GM21423 (cell line): Measurements from ENCODE around the gene CNOT3.

Experiments
- ATAC-seq: cut with Tn5 transposase; IDR thresholded peaks from one replicate; pipeline ENCODE4 v1.9.1; 2021; ENCODE audit warnings: mild to moderate bottlenecking, moderate library complexity; ENCODE audit not compliant: unreplicated experiment

CNOT3 gene

DNA sequence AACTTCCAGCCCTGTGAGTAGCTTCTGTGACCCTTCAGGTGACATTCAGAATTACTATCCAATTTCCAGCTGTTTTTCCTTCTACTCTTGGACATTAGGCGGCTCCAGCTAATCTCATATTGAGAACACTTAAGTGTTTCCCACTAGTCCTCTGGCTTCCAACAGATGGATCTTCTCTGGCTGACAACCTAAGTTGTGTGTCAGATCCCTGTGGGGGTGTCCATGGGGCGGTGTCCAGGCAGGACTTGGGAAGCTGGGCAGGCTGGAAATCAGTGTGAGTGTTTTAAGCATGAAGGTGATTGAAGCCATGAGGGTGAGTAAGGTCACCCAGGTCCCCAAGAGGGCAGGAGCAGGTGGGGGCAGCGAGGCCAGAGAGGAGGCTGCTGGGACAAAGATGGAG is 10.1 kb downstream of the CNOT3 start:
- ATAC-seq = no peak

DNA sequence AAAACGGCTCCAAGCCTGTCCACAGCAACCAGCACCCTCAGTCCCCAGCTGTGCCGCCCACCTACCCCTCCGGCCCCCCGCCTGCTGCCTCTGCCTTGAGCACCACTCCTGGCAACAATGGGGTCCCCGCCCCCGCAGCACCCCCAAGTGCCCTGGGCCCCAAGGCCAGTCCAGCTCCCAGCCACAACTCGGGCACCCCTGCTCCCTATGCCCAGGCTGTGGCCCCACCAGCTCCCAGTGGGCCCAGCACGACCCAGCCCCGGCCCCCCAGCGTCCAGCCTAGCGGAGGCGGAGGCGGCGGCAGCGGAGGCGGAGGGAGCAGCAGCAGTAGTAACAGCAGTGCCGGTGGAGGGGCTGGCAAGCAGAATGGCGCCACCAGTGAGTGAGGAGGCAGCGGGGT is 10.6 kb downstream of the CNOT3 start:
- ATAC-seq = no peak

DNA sequence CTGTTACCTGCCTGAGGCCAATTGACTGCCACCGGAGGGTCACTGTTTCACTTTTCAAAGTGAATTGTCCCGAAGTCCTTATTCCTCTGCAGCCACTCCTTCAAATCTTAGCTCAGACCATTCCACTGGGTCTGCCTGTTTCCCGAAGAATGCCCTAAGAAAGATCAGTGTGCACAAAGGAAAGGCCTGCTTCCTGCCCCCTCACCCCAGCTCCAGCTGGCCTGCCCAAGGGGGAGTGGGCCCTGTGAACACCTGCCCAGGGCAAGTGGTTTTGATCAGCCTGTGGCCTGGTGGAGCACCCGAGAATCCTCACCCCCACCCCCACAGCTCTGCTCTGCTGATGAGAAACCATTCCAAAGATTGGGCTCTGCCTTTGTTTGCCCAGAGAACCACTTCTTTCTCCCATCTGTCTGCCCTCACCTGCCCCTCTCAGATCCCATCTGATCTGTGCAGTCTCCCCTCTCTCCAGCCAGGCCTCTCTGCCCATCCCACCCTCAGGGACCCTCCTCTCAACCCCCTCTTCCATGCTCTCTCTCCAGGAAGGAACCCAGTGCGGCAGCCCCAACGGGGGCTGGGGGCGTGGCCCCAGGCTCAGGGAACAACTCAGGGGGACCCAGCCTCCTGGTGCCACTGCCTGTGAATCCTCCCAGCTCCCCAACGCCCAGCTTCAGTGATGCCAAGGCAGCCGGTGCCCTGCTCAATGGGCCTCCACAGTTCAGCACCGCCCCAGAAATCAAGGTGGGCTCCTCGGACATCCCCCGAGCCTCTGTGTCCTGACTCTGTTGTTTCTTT is 11.7 kb downstream of the CNOT3 start:
- ATAC-seq = no peak

DNA sequence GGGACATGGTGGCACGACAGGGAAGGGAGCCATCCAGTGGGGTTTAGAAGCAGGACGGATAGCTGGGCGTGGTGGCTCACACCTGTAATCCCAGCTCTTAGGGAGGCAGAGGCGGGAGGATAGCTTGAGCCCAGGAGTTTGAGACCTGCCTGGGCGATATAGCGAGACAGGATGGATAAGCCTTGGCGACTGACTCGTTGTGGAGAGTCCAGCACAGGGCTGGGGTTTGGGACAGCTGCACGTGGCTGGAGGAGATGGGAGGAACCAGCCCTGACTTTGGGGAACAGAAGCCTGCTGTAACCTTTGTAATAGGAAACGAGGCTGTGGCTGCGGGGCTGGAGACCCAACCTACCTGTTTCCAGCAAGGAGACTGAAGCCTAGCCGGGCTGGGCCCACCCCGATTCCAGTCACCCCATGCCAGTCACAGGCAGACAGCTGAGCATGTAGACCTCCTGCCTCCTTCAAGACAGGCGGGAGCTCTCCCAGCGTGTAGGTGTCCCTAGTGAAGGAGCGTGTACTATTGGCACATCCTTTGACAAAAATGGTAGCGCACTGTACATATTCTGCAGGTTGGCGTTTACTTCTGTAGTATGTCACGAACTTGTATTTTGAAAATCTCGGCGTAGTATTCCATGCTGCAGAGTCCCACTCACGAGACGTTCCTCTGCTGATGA is 13.9 kb downstream of the CNOT3 start:
- ATAC-seq = no peak

DNA sequence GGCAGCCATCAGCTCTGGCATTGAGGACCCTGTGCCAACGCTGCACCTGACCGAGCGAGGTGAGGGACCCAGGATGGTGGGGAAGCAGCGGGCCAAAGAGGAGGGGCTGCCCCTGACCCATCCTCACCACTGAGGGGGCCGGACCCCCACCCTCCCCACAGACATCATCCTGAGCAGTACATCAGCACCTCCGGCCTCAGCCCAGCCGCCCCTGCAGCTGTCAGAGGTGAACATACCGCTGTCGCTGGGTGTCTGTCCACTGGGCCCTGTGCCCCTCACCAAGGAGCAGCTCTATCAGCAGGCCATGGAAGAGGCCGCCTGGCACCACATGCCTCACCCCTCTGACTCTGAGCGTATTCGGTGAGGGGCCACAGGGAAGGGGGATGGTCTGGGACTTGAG is 14.7 kb downstream of the CNOT3 start:
- ATAC-seq = no peak

DNA sequence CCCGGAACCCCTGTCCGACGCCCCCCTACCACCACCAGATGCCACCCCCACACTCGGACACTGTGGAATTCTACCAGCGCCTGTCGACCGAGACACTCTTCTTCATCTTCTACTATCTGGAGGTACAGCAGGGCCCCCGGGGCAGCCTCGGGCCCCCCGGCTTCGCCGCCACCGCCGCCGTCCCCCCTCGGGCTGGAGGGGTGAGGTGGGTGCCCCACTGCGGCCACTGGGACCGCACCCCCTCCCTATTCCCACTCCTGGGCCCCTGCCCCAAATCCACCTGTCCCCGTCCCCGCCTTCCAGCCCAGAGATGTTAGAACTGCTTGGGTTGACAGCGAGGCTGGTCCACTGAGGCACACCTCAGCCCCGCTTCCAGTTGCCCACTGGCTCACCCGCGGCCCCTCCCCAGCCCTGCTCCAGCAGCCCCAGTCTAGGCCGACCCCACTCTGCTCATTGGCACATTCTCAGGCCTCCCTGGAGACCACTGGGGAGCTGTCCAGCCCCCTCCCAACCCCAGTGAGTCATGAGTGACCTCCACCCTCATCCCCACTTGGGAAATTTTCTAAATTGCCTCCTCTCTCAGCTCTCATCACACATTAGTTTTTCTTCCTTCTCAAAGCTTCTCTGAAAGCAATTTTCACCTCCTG is 15.4 kb downstream of the CNOT3 start:
- ATAC-seq = no peak

DNA sequence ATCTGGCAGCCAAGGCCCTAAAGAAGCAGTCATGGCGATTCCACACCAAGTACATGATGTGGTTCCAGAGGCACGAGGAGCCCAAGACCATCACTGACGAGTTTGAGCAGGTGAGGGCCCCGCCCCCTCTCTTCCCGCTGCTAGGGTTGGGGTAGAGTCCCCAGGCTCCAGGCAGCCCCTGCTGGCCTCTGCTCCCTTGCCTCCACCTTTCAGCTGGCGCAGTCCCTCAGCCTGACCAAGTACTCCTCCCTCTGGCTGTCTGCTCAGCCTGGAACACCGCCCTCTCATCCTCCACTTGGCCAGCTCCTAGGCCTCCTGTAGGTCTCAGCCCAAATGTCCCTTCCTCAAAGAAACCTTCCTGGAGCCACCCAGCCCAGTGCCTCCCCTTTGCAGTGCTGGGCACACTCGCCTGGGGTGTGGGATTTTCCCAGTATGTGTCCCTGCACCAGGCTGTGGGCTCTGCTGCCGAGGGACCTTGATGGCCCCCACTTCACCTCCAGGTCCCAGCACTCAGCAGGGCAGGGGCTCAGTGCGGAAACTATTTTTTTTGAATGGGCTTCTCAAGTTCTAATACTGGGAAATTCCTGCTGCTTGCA is 16.3 kb downstream of the CNOT3 start:
- ATAC-seq = no peak

DNA sequence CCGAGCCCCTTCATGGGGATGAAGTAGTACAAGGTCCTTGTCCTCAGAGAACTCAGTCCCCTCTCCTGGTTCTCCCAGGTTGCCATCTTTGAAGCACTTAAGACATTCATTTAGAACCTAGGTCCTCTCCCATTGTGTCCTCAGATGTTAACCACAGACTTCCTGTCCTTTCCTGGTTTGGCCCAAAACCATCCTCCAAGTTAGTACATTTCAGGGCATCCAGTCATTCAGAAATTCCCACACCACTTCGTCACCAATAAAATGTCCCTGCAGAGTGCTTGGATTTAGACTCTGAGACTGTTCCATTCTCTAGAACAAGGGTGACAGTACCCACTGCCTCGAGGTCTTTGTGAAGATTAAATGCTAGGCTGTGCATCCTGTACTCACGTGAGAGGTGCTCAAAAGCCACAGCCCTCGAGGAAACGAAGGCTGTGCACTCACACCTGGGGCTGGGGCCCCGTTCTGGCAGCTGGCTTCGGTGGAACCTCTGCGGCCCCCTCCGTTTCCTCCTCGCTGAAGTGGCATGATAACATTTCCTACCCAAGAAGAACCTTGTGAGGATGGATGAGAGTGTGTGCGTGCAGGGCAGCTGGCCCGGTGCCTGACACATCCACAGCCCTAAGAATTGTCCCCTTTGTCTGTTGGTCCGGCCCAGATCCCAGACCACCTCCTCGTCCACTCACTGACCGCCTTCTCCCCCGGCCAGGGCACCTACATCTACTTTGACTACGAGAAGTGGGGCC is 17.2 kb downstream of the CNOT3 start:
- ATAC-seq = no peak

DNA sequence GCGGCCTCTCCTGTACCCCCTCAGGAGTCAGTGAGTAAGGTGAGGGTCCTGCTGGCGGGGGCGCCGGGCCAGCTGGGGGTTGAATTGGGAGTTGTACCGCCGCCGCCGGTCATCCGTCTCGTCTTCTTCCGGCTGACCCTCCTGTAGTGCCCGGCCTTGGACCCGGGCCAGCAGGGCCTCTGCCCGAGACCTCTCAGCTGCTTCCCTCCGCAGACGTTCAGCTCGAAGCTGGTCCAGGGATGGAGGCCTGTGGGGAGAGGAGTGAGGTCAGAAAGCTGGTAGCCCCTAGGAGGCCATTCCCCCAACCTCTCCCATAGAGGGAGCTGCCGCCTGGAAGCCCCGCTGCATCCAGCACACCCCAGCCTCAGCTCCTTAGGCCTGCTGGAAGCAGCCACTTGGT is 18.1 kb downstream of the CNOT3 start:
- ATAC-seq = no peak

DNA sequence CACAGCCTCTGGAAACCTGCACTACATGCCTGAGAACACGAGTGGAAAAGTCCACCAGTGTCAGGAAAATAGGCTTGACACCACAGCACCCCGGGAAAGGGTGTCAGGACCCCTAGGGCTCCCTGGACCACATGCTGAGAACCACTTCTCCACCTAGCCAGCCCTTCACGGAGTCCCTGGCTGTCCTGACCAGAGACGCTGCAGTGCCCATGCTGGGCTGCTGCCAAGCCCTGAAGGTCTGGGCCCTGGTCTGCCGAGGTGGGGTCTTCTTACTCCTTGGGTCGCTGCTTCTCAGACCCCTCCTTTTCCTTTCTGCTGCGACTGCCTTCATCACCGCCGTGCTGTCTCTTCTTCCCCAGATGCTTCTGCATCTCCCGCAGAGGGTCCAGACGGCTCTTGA is 18.9 kb downstream of the CNOT3 start:
- no peak for ATAC-seq

DNA sequence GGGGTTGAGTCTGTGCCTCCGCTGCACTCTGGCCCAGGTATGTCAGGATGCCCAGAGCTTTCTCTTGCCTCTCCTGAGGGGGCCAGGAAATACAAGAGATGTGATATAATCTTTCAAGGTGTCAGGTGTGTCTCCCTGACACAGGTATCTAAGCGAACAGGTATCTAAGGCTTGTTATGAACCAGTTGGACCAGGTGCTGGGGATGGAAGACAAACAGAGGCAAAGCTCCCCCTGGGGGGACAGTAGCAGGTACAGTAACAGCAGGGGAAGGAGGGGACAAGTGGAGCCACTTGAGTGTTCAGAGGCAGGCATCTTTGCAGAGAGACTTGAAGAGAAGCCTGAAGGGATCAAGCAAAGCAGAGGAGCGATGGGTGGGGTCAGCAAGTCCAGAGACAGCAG is 19.4 kb downstream of the CNOT3 start:
- ATAC-seq = no peak

DNA sequence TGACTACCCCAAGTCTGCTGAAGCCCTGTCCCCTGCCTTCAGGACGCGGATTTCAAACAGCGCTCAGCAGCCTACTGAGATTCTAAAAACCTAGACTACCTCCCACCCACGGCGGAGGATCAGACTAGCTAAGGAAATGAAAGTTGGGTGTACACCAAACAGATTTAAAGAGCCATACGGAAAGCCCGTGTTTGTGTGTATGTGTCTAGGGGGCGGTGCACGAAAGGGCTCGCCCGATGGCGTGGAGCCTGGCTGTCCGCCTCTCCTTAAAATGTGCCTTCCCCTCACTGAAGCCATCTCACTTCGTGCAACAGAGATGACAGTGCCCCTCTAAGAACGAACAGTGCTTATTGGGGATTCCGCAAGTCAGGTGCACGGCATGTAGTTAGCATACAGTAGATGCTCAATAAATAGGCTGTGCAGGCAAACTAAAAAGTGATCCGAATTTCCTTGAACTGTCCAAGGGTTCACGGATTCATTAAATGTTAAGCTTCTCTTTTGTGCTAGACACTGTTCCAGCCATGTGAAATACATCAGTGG is 21.3 kb downstream of the CNOT3 start:
- no peak for ATAC-seq

DNA sequence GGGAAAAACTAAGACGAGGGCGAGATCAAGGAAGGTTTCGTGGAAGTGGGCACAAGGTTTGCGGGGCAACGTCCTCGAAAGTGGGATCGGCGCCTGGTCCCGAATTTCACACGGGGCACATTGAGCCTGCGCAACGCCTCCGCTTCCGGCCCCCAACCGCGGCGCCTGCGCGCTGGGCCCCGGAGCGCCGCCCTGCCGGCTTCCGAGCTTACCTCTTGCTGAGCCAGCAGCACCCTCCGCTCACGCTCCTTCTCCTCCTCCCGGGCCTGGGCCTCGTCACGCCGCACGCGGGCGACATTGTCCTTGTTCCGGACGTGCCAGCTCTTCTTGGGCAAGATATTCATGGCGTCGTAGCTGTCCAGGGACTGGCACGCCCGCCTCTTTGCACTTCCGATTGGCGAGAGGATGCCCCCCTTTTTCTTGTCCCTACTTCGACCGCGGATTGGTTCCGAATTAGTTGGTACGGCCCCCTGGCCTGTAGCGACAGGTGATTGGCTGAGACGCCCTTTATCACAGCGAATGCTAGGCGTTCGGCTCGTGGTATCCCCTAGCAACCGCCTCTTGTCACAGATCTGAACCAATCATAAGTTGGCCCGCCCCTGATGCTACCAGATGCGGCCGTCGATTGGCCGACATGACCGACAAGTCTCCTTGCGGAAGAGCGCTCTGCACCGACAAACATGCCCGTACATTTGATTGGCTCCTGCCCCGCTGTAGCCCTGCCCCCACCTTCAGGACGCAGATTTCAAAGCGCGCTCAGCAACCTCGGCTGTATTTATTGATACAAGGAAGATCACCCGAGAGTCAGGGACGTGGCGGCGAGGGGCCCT is 22.0 kb downstream of the CNOT3 start, which contains the start of gene LENG1:
LENG1 (minus strand) TSS at position 370 of the 830 bp plus-strand sequence; CDS start at position 344, 26 bp downstream.
- peak; percentile 87 for ATAC-seq

DNA sequence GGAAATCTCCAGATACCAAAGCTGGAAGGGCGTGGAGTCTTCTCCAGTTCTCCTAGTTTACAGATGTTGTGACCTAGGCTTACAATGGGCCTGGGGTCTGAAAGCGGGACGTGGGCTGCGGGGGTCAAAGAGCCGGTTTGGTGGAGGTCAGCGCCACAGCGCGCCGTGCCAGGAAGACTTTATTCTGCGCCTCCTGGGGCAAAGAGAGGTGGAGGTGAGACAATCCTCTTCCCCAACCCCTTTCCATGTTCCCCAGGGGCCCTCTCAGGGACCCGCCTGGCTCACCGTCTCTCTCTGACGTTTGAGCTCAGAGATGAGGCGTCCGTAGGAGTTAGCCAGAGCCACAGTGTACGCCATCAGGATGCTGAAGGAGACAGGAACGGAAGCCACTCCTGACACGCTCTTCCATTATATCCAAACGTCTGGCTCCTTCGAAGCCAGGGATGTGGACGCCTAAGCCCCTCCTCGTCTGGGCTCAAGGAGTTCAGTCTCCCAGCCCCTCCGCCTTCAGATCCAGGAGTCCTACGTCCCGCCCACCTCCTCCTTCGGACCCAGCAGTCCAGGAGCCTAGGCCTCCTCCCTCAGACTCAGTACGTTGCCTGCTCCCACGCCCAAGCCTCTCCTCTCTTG is 22.7 kb downstream of the CNOT3 start:
- ATAC-seq = no peak

DNA sequence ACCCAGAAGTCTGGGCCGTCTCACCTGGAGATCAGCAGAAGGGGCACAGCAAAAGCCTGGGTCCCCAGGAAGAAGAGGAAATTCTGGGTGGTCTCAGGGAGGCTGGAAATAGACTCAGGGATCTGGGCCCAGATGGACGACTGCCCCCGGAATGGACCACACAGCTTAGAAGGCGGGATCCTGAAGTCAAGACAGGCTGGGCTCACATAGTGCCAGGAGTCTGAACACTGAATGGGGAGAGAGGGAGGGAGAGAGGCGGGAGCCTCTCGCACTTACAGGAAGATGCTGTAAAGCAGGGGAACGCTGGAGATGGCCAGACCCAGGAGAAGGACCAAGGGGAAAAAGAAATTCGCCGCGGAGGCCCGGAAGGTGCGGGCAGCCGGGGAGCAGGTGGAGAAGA is 23.3 kb downstream of the CNOT3 start:
- no peak for ATAC-seq

DNA sequence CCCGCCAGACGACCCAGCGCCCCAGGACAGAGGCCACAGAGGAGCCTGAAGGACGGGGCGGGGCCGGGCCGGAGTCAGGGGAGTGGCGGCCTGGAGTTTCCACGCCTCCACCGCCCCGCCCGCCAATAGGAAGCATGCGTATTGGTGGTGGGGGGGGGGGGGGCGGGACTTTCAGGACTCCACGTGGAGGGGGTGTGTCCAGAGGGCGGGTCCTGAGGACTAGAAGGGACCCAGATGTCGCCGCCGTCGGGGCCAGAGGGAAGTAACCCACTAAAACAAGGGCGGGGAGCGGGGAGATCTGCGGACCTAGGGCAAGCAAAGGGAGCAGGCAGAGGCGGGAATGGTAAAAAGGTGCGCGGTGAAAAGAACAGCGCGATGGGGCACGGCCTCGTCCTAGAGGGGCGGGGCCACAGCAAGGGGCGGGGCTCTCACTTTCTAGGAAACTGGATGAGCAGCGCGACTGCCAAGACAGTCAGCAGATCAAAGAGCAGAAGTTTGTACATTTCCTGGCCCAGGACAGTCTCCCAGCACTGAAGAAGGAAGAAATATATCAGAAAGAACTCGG is 24.8 kb downstream of the CNOT3 start:
- no peak for ATAC-seq

DNA sequence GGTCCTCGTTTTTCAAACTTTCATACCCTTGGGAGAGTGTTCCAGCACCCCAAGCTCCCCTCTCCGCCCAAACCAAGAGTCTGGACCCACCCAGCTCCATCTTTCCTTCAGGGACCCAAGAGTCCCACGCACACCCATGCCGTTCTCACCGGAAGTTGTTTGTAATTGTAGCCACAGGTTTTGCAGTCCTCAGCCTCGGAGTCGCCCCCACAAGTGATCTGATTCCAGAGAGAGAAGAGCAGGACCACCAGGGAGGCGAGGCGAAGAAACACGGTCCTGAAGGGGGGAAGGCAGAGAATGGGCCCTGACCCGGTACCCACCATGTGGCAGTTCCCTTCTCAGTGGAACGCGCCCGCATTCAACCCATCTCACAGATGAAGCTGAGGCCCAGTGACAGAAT is 25.3 kb downstream of the CNOT3 start:
- ATAC-seq = no peak

DNA sequence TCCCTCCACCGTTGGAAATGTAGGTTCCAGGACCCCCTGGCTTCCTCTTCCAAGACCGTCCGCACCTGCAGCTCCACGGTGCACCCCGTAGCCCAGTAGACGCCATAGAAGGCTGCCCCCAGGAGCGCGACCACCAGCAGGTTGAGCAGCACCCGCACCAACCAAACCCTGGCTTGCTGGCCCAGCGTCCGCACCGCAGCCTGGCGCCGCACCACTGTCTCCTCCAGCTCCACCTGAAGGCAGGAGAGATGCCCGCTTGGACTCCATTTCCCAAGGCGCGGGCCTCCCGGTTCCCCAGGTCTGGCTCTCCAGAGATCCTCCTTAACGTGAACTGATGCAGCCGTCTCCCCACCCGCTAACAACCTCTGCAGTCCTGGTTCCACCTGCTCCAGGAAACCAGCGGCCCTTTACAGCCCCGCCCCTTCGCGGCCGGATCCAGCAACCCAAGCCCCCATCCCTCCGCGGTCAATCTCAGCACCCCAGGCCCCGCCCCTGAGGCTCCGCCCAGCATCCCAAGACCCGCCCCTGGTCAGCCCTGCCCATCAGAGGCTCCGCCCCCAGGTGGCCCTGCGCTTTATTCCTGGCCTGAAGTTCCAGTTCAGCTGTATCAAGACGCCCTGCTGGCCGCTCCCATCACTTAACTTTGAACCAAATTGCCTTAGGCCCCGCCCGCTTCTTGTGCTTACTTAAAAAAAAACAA is 27.0 kb downstream of the CNOT3 start:
- ATAC-seq = no peak
